ENCODE measurements around the gene FAM20C. TPM values are rescaled to one million over a fixed set of nuclear protein-coding genes. Genes with fewer than 3 reads are reported as not detected.

Gene FAM20C
- total RNA-seq, 1 donor from 2014 or later, result 42.9 TPM

DNA sequence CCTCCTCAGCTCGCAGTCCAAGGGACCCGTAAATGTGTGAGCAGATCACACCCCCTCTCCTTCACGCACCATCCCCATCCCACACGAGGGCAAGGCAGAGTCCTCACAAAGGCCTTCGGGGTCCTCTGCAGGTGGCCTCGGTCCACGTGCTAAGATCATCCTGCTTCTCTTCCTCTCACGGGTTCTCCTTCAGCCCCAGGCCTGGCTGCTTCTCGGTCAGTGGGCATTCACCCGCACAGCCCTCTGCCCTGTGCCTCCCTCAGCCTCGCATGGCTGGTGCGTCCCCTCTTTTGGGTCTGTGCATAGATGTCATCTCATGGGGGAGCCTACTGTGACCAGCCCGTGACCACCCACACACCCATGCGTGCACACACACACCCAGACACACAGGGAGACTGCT, 80.3 kb downstream of the FAM20C start:
- ATAC-seq (no peak), DNase-seq (no peak)
- Histone ChIP-seq H3K9me3 (peaks cover 3% of the 10 kb centered on the region), H3K4me1 (no peaks in the 10 kb centered on the region), H3K27ac (no peak overlapping the region), H3K4me3 (no peak overlapping the region), H3K27me3 (ENCODE audit: low read depth) (no peaks in the 10 kb centered on the region), H3K36me3 (no peaks in the 10 kb centered on the region)
- intact Hi-C loops (cut with DNase I), result no loop called here
- TF ChIP-seq, protein P1, sequence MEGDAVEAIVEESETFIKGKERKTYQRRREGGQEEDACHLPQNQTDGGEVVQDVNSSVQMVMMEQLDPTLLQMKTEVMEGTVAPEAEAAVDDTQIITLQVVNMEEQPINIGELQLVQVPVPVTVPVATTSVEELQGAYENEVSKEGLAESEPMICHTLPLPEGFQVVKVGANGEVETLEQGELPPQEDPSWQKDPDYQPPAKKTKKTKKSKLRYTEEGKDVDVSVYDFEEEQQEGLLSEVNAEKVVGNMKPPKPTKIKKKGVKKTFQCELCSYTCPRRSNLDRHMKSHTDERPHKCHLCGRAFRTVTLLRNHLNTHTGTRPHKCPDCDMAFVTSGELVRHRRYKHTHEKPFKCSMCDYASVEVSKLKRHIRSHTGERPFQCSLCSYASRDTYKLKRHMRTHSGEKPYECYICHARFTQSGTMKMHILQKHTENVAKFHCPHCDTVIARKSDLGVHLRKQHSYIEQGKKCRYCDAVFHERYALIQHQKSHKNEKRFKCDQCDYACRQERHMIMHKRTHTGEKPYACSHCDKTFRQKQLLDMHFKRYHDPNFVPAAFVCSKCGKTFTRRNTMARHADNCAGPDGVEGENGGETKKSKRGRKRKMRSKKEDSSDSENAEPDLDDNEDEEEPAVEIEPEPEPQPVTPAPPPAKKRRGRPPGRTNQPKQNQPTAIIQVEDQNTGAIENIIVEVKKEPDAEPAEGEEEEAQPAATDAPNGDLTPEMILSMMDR (IDR thresholded peaks at IDR 0.05), result no peak

GRCh38 chr7:273327-273726, 81.0 kb downstream of the FAM20C start:
- DNase-seq (no peak), ATAC-seq (no peak)
- H3K36me3 ChIP-seq, result no peaks in the 10 kb centered on the region
- H3K27me3 ChIP-seq (ENCODE audit: low read depth), result no peaks in the 10 kb centered on the region
- TF ChIP-seq, protein P1 (IDR thresholded peaks at IDR 0.05), result no peak
- H3K4me3 ChIP-seq, result no peak overlapping the region
- peaks cover 3% of the 10 kb centered on the region for H3K9me3 ChIP-seq
- H3K27ac ChIP-seq, result no peak overlapping the region
- intact Hi-C loops (cut with DNase I), result no loop called here
- H3K4me1 ChIP-seq, result no peaks in the 10 kb centered on the region

DNA sequence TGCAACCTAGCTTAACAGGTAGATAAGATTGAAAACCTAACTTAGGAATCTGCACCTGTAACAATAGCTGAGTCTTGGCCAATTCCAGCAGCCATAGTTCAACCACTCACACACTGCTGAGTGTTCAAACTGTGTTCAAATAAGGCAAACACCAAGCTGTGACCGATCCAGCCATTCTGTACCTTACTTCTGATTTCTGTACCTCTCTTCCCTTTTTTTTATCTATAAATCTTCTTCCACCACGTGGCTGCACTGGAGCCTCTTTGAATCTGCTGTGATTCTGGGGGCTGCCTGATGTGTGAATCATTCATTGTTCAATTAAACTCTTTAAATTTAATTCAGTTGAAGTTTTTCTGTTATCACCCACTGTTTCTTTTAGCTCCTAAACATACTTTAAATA, 81.9 kb downstream of the FAM20C start:
- TF ChIP-seq, protein P1 (IDR thresholded peaks at IDR 0.05), result no peak
- ATAC-seq (no peak), DNase-seq (no peak)
- peaks cover 3% of the 10 kb centered on the region for H3K9me3 ChIP-seq
- H3K27me3 ChIP-seq (ENCODE audit: low read depth), result no peaks in the 10 kb centered on the region
- intact Hi-C loops (cut with DNase I), result no loop called here
- no peak overlapping the region for H3K4me3 ChIP-seq
- no peaks in the 10 kb centered on the region for H3K36me3 ChIP-seq
- no peaks in the 10 kb centered on the region for H3K4me1 ChIP-seq
- H3K27ac ChIP-seq, result no peak overlapping the region

GRCh38 chr7:276230-276835, 84.0 kb downstream of the FAM20C start:
- TF ChIP-seq, protein P1 (IDR thresholded peaks at IDR 0.05), result no peak
- intact Hi-C loops (cut with DNase I), result no loop called here
- Histone ChIP-seq H3K27ac (no peak overlapping the region), H3K9me3 (peaks cover 3% of the 10 kb centered on the region), H3K4me1 (no peaks in the 10 kb centered on the region), H3K27me3 (ENCODE audit: low read depth) (peaks cover 5% of the 10 kb centered on the region), H3K4me3 (no peak overlapping the region), H3K36me3 (no peaks in the 10 kb centered on the region)
- ATAC-seq (peak in 1 of 2 donors; percentile 21), DNase-seq (no peak)

GRCh38 chr7:277228-277627, 84.9 kb downstream of the FAM20C start:
- no peak for ATAC-seq

More at GRCh38 chr7:277228-277627, 84.9 kb downstream of the FAM20C start:
- no peak overlapping the region for H3K4me3 ChIP-seq
- TF ChIP-seq, protein P1 (IDR thresholded peaks at IDR 0.05), result no peak
- no peaks in the 10 kb centered on the region for H3K4me1 ChIP-seq
- intact Hi-C loops (cut with DNase I), result no loop called here
- H3K36me3 ChIP-seq, result no peaks in the 10 kb centered on the region
- peaks cover 3% of the 10 kb centered on the region for H3K9me3 ChIP-seq
- H3K27me3 ChIP-seq (ENCODE audit: low read depth), result peaks cover 5% of the 10 kb centered on the region
- no peak for DNase-seq
- H3K27ac ChIP-seq, result no peak overlapping the region

Measured in lower lobe of right lung (tissue), 2 donors.